Activated CD4-positive, alpha-beta T cell treated with anti-CD3 and anti-CD28 coated beads for 4 hours (primary cell): ENCODE results near the gene RABEP2.
"Not testable (repeated sequence)": the region's sequence is repeated elsewhere in the genome, so short reads cannot be mapped to it uniquely, and the experiment has no call there.

Source experiments
- DNase-seq, 2 donors: peaks; one replicate each; pipeline ENCODE4 v3.0.0-alpha.2; 2020

Gene RABEP2, protein sequence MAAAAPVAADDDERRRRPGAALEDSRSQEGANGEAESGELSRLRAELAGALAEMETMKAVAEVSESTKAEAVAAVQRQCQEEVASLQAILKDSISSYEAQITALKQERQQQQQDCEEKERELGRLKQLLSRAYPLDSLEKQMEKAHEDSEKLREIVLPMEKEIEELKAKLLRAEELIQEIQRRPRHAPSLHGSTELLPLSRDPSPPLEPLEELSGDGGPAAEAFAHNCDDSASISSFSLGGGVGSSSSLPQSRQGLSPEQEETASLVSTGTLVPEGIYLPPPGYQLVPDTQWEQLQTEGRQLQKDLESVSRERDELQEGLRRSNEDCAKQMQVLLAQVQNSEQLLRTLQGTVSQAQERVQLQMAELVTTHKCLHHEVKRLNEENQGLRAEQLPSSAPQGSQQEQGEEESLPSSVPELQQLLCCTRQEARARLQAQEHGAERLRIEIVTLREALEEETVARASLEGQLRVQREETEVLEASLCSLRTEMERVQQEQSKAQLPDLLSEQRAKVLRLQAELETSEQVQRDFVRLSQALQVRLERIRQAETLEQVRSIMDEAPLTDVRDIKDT

DNA sequence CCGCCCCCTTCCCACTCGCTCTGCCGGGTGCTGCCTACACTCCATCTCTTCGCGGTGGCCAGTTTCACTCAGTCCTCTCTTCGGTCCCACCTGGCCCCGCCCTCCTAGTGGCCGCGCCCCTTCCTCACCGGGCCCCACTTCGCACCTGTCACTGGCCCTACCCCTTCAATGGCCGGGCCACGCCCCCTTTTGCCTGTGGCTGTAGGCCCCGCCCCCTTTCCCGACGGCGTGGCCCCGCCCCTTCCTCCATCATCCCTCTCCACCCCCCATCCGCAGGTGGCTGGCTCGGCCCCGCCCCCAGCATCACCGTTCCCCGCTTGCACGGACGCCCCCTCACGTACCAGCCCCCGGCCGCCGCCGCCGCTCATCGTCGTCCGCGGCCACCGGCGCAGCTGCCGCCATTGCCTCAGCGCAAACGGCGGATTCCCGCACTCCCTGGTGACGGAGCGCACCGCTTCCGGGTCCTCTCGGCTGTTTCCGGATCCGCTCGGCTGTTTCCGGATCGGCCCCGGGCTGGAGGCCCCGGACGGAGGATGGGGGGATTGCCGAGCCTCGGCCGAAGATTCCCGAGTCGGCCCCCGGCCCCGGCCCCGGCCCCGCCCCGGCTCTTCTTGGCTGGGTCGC, at the start of gene RABEP2:
Gene RABEP2 (minus strand): TSS at position 477 of the 624 bp plus-strand sequence. CDS start 75 bp downstream, at position 402.
- DNase-seq = peak; percentile 94

DNA sequence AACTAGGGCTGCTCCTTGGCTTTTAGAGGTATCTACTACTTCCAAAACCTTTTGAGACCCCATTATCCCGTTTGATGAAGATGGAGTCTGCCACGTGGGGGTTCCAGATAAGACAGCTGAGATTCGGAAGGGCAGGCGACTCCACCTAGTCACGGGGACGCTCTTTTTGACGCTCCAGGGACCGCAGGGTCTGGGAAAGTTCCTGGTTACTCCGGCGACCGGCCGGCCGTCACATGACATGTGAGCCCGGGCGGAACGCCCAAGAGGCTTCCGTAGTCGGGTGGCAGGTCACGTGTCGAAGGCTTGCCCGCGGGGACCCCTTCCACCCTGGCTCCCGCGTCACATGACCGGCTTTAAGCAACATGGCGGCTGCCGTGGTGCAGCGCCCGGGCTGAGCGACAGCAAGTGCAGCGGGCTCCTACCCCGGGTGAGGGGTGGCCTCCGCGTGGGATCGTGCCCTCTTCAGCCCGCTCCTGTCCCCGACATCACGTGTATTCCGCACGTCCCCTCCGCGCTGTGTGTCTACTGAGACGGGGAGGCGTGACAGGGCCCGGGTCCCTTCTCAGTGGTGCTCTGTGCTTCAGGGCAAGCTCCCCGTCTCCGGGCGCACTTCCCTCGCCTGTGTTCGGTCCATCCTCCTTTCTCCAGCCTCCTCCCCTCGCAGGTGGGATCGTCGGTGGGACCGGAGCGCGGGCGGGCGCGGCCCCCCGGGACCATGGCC, 49.6 kb upstream of the RABEP2 start, which contains the start of gene SPNS1:
Gene SPNS1 (plus strand): TSS at position 342 of the 721 bp plus-strand sequence. CDS start 374 bp downstream, at position 716.
- DNase-seq = peak; percentile 88 to 92

DNA sequence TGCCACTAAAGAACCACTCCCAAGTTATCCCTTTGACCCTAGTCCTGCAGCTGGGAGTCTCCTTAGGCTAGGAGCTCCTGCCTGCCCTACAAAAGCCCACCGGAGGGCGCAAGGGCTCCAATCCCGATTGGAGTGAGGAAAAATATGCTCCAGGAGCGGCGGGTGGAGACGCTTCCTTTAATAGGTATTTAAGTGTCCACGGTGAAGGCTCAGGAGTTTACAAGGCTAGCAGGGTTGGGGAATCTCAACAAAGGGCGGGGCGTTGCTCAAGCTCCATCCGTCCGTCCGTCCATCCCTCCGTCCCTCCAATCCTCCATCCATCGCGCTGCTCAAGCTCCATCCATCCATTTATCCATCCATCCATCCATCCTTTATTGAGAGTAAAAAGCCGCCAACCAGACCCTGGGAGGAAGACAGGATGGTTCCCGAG, 49.0 kb upstream of the RABEP2 start:
- DNase-seq = peak in 1 of 2 donors; percentile 39

DNA sequence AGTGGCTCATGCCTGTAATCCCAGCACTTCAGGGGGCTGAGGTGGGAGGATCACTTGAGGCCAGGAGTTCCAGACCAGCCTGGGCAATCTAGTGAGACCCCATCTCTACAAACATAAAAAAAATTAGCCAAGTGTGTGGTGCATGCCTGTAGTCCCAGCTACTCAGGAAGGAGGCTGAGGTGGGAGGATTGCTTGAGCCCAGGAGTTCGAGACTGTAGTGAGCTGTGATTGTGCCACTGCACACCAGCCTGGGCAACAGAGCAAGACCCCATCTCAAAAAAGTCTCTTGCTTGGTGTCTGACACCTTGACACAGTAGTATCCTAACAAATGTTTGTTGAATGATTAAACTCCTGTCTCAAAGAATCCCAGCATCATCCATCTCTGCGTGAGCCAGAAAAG, 44.7 kb upstream of the RABEP2 start:
- DNase-seq = not testable (repeated sequence)

DNA sequence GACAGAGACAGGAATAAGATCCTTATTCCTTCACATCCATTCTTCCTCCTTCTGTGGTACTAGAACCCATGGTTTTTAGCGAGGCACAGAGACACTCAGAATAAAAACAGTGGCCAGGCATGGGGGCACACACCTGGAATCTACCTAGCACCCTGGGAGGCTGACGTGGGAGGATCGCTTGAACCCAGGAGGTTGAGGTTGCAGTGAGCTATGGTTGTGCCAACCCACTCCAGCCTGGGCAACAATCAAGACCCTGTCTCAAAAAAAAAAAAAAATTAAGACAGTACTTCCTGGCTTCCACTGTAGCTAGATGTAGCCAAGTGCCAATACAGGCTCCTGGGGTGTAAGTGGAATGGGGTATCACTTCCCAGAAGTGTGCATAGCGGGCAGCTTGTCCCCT, 42.1 kb upstream of the RABEP2 start:
- DNase-seq = no peak

DNA sequence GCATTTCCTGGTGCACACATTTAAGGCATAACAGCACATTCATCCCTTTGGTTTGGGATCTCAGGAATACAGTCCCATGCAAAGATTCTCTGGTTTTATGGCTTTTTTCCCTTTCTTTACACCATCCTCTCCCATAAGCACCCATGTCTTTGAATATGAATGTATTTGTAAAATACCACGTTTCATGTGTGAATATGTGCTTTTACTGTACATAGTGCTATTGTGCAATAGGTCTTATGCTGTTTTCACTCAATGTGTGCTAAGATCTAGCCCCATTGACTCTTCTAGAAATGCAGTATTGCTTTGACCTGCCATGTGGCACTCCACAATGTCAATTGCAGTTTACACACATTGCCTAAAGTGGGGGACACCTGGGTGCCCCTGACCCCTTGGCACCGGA, 39.5 kb upstream of the RABEP2 start:
- no peak for DNase-seq

DNA sequence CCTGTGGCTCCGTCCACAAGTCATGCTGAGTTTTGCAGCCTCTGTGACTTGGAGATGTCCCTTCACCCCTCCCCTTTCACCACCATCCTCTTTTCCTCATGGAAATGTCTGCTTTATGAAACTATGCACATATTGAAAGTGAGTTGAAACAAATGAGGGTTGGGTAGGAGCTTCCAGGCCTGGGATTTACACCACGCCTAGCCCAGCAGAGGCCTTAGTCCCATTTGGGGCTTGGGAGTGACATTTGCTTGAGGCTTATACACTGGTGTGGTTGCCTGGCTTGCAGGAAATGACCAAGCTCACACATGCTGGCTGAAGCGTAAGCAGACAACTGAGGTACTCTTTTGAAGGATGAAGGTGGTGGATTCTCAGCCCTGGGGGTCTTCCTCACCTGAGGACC, 39.0 kb upstream of the RABEP2 start:
- no peak for DNase-seq

DNA sequence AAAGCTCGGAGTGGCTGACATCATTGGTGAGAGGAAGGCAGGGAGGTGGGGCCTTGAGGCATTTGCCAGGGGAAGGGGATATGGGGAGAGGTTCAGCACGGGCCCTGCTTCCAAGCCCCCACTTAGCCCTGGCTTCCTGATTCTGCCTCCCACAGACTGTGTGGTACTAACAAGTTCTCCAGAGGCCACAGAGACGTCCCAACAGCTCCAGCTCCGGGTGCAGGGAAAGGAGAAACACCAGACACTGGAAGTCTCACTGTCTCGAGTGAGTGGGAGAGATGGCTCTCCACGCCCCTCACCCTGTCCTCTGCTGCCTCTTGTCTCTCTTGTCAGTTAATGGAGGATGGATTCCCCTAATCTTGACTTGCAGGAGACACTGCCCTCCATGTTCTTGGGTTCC, 33.8 kb upstream of the RABEP2 start:
- DNase-seq = no peak

DNA sequence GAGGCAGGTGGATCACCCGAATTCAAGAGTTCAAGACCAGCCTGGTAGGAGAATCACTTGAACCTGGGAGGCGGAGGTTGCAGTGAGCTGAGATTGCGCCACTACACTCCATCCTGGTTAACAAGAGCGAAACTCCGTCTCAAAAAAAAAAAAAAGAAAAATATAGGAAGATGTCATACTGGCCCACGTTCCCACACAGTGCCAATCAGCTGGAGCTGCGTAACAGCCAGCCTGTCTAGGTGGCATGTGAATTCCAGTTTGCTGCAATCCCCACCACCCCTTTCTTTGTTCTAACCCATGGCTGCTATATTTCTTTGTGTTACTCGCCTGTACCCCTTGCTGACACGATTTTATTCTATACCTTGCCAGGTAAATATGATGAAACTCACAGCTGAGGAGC, 33.2 kb upstream of the RABEP2 start:
- no peak for DNase-seq

DNA sequence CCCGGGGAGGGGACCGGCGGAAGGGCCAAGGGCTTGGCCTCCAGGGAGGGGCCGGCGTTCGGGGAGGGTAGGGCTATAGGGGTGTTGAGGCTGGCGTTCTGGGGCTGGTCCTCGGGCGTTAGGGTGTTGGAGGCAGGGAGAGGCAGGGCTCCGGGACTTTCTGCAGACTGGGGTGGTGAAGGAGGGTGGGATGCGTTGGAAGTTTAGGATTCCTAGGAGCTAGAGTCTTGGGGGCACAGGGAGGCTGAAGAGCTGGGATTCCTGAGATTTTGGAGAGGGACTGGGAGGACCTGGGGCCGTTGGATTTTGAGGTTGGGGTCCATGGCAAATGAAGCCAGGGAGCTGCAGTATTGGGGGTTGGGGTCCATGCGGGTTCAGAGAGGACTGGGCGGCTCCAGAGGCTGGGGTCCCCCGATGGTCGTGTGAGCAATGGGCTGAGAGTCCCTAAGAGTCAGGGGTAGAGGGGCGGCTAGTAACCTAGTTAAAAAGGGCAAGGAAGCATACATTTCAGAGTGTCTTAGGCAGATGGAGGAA, 26.4 kb upstream of the RABEP2 start:
- no peak for DNase-seq

DNA sequence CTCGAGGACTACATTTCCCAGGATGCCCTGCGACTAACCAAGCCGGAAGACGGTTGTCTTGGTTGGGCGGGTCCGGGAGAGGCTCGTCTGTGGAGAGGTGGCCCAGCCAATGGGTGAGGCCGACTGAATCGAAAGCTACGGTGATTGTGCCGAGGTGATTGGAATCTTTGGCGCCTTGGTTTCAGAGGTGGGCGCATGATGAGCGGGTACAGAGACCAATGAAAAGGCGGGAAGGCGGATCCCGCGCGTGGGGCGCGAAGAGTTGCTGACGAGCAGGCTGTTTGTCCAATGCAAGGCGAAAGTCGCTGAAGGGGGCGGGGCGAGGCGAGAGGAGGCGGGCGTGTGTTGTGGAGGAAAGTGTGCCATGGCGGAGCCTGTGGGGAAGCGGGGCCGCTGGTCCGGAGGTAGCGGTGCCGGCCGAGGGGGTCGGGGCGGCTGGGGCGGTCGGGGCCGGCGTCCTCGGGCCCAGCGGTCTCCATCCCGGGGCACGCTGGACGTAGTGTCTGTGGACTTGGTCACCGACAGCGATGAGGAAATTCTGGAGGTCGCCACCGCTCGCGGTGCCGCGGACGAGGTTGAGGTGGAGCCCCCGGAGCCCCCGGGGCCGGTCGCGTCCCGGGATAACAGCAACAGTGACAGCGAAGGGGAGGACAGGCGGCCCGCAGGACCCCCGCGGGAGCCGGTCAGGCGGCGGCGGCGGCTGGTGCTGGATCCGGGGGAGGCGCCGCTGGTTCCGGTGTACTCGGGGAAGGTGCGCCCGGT, 25.8 kb upstream of the RABEP2 start, which contains the start of gene NFATC2IP:
Gene NFATC2IP (plus strand): TSS at position 290 of the 762 bp plus-strand sequence. CDS start 75 bp downstream, at position 365.
- DNase-seq = peak; percentile 99 to 100

DNA sequence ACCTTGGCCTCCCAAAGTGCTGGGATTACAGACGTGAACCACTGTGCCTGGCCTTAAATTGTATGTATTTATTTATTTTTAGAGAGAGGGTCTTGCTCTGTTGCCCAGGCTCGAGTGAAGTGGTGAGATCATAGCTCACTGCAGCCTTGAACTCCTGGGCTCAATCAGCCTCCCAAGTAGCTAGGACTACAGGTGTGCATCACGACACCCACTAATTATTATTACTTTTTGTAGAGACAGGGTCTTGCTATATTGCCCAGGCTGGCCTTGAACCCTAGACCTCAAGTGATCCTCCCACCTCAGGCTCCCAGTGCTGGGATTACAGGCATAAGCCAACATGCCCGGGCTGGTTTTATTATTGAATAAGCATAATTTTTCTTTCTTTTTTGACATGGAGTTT, 21.6 kb upstream of the RABEP2 start:
- DNase-seq = no peak

DNA sequence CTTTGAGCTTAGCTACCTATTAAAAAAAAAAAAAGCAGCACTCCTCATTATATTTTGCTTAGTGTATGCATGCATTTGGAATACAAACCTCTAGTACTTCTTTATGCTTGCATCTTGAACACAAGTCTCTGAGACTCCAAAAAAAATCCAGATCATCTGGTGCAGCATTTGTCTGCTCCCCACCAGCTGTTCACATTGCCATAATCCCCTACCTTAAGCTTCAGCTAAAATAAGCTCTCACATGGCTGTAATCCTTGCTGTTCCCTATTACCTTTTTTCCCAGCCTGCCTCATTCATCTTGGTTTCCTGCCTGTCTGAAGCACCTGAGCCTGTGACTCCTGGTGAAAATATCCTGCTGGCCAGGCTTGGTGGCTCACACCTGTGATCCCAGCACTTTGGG, 18.2 kb upstream of the RABEP2 start:
- no peak for DNase-seq

DNA sequence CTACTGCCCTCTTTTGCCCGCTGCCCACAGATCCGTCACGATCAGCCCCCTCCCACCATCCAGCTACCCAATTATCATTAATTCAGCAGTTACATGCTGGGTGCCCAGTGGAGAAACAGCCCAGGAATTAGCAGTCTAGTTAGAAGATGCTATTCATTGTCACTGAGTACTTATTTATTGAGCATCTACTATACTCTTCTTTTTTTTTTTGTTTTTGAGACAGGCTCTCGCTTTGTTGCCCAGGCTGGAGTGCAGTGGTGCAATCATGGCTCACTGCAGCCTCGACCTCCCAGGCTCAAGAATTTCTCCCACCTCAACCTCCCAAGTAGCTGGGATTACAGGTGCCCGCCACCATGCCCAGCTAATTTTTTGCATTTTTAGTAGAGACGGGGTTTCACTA, 14.8 kb upstream of the RABEP2 start:
- DNase-seq = not testable (repeated sequence)

DNA sequence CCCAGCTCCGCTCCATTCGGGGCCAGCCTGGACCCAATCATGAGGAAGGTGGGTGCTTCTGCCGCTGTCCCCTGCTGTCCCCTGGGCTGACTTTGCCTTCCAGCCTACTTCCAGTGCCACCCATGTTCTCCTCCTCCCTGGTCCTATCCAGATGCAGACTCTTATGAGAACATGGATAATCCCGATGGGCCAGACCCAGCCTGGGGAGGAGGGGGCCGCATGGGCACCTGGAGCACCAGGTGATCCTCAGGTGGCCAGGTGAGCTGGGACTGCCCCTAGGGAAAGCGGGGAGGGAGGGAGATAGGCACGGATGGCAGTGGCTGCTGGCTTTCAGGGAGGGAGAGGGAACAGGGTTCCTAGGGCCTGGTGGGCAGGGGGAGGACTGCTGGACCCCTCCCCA, 13.7 kb upstream of the RABEP2 start:
- no peak for DNase-seq

DNA sequence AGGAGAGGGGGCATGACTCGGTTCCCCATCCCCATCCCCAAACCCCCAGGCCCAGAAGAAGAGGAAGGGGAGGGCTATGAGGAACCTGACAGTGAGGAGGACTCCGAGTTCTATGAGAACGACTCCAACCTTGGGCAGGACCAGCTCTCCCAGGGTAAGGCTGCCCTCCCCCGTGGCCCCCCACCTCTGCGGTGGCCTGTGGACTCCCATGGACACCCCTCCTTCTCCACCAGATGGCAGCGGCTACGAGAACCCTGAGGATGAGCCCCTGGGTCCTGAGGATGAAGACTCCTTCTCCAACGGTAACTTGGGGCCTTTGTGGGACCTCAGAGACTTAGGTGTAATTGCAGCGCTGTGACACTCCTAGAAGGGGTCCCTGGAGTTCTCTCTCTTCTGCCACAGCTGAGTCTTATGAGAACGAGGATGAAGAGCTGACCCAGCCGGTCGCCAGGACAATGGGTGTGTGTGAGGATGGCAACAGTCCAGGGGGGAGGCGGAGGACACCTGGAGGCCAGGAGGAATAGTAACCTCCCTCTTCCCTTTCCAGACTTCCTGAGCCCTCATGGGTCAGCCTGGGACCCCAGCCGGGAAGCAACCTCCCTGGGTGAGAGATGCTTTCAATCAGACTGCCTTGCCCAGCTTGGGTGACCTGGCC, 12.3 kb upstream of the RABEP2 start:
- no peak for DNase-seq

DNA sequence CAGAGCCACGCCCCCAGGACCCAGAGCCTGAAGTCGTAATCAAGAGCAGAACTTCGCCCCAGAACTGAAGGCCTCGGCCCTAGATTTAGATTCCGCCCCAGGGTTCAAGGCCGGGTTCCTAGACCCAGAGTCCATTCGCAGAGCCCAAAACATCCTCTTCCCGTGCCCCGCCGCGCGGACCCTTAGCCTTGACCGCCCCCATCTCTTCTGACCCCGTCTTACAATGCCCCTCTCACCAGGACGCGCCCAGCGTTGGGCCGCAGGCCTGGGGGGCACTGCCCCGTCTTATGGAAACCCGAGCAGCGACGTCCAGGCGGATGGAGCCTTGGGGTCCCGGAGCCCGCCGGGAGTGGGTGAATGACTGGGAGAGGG, 11.7 kb upstream of the RABEP2 start:
- DNase-seq = no peak

DNA sequence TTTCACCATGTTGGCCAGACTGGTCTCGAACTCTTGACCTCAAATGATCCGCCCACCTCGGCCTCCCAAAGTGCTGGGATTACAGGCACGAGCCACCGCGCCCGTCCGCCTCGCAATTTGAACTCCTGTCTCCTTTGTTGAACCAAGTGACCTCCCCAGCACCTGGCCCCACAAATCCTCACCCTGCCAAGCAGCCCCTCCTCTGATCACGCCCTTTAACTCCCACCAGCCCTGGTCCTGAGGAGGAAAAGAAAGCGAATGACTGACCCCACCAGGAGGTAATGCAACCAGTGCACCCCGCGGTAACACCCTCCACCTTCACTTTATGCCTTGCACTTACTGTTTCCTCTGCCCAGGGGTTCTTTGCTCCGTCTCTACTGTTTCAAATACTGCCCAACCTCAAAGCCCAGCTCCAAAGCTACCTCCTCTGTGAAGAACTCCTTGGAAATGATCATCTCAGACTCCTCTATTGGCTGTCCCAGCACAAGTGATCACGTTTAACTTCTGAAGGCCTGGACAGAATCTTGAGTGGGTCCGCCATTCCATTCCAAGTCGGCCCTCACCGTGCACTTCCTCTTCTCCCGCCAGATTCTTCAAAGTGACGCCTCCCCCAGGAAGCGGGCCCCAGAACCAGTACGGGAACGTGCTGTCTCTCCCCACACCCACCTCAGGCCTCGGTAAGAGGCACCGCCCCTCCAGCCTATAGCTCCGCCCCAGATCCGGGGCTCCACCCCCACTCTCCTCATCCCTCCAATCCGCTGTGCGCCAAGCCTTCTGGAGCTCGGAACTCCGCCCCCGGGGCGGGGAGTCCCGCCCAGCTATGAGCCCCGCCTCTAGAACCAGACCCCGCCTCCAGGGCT, 11.1 kb upstream of the RABEP2 start:
- peak; percentile 79 to 80 for DNase-seq

DNA sequence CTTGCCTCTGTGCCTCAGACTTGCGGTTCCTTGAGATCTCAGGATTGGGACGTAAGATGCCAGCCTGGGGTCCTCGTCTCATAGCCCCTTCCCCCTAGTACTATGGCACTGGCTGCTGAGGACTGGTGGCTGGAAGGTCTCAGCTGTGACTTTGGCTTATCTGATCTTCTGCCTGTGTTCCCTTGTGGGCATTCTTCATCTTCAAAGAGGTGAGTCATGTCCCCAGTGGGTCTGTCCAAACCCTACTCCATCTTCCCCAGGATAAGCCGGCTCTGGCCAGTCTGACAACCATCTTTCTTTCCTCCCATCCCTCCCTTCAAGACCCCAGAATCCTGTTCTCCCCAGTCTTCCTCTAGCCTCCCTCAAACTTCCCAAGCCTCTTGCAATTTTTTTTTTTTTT, 10.3 kb upstream of the RABEP2 start:
- DNase-seq = no peak

DNA sequence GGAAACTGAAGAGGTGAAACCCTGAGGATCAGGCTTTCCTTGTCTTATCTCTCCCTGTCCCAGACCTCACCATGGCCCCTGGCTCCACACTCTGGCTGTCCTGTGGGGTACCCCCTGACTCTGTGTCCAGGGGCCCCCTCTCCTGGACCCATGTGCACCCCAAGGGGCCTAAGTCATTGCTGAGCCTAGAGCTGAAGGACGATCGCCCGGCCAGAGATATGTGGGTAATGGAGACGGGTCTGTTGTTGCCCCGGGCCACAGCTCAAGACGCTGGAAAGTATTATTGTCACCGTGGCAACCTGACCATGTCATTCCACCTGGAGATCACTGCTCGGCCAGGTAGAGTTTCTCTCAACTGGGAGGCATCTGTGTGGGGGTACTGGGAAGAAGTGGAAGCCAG, 8.1 kb upstream of the RABEP2 start:
- no peak for DNase-seq
